DOHH2 (cell line): ENCODE data around the gene EXTL1.
A peak's percentile ranks its signal among the peaks of the same experiment; 100 is the strongest.

Source experiments
- H3F3A ChIP-seq: fragments of 200-600 bp; sonication (generic), shearing (Covaris generic); 2 replicates; pipeline ENCODE4 v1.6.0; 2016; ENCODE audit warnings: antibody characterized with exemption, mild to moderate bottlenecking; ENCODE audit not compliant: control insufficient read depth, insufficient read depth
- H3K27ac ChIP-seq: fragments of 200-600 bp; sonication (generic); 2 replicates; pipeline ENCODE4 v1.5.1; 2014; ENCODE audit warnings: low read depth, mild to moderate bottlenecking, low read length, moderate library complexity
- H3K27me3 ChIP-seq: fragments of 200-600 bp; sonication (generic); 2 replicates; pipeline ENCODE4 v1.6.1; 2014; ENCODE audit warnings: mild to moderate bottlenecking, low read length, mixed read lengths; ENCODE audit not compliant: control insufficient read depth
- H3K36me3 ChIP-seq: fragments of 200-600 bp; sonication (generic); 2 replicates; pipeline ENCODE4 v1.6.1; 2014; ENCODE audit warnings: mild to moderate bottlenecking, low read length, moderate library complexity, mixed read lengths; ENCODE audit not compliant: control insufficient read depth
- H3K4me1 ChIP-seq: fragments of 200-600 bp; sonication (generic); 2 replicates; pipeline ENCODE4 v1.6.1; 2014; ENCODE audit warnings: mild to moderate bottlenecking, low read length, mixed read lengths; ENCODE audit not compliant: control insufficient read depth
- H3K4me2 ChIP-seq: fragments of 200-600 bp; sonication (generic); 2 replicates; pipeline ENCODE4 v1.6.0; 2014; ENCODE audit warnings: mild to moderate bottlenecking, low read length, moderate library complexity
- H3K4me3 ChIP-seq: fragments of 200-600 bp; sonication (generic); 2 replicates; pipeline ENCODE4 v1.5.1; 2014; ENCODE audit warnings: mild to moderate bottlenecking, low read length, mixed read lengths
- H3K79me2 ChIP-seq: fragments of 200-600 bp; sonication (generic); 2 replicates; pipeline ENCODE4 v1.6.1; 2014; ENCODE audit warnings: mild to moderate bottlenecking, low read length, mixed read lengths; ENCODE audit not compliant: control insufficient read depth
- H3K9me2 ChIP-seq: fragments of 200-600 bp; sonication (generic); replicated peaks from 2 replicates; pipeline ENCODE4 v1.6.1; 2014; ENCODE audit warnings: mild to moderate bottlenecking, low read length, mixed read lengths; ENCODE audit not compliant: control insufficient read depth
- H3K9me3 ChIP-seq: fragments of 200-600 bp; sonication (generic); 2 replicates; pipeline ENCODE4 v1.6.1; 2014; ENCODE audit warnings: antibody characterized with exemption, low read length, mixed read lengths; ENCODE audit not compliant: control insufficient read depth, insufficient read depth
- H4K20me1 ChIP-seq: fragments of 200-600 bp; sonication (generic); 2 replicates; pipeline ENCODE4 v1.6.0; 2014; ENCODE audit warnings: low read depth, mild to moderate bottlenecking, antibody characterized with exemption, low read length, moderate library complexity; ENCODE audit not compliant: control insufficient read depth, insufficient read depth
- EZH2phosphoT487 ChIP-seq: fragments of 200-600 bp; sonication (generic); IDR thresholded peaks from 2 replicates; pipeline ENCODE4 v1.6.1; 2017; ENCODE audit warnings: borderline replicate concordance, mild to moderate bottlenecking, antibody characterized with exemption, low read length, moderate library complexity, mixed read lengths
- TF ChIP-seq, protein P1 (sequence below): fragments of 200-600 bp; sonication (generic); IDR thresholded peaks from one replicate; pipeline ENCODE4 v1.5.1; 2014; ENCODE audit warnings: antibody characterized with exemption, mild to moderate bottlenecking, low read depth, low read length; ENCODE audit not compliant: poor library complexity, severe bottlenecking

Gene EXTL1

DNA sequence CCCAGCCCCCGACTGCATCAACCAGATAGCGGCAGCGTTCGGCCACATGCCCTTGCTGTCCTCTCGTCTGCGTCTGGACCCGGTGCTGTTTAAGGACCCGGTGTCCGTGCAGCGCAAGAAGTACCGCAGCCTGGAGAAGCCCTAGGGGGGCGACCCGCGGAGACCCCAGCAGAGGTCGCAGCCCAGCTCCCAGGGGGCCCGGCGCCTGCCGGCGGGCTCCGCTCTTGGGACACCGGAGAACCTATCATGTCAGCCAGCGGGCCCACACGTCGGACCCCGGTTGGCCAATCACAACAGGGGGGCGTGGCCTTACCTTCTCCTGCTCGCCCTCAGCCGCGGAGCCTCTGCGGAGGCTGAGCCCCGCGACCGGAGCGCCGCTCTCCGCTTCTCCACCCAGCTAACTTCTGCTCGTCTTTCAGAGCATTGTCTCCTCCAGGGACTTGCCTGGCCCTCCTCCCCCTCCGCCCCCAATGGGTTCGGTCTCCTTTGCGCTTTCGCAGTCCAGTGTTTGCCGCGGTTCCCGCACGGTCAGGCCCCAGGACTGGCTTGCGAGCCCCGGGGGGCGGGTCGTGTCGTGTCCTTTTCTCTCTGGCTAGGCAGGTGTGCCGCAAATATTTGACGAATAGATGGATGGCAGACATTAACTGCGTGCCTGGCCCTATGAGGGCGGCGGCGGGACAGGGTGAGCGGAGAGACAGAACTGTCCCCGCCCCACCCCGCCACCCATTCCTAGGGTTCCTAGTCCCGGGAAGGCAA, 13.8 kb downstream of the EXTL1 start:
- no peaks in the 10 kb centered on the region for H4K20me1 ChIP-seq
- H3K79me2 ChIP-seq = no peaks in the 10 kb centered on the region
- H3K27ac ChIP-seq = no peak overlapping the region
- no peaks in the 10 kb centered on the region for H3K9me3 ChIP-seq
- H3K27me3 ChIP-seq = peaks cover 11% of the 10 kb centered on the region
- H3F3A ChIP-seq = no peaks in the 10 kb centered on the region
- H3K9me2 ChIP-seq = no peaks in the 10 kb centered on the region
- TF ChIP-seq, protein P1, sequence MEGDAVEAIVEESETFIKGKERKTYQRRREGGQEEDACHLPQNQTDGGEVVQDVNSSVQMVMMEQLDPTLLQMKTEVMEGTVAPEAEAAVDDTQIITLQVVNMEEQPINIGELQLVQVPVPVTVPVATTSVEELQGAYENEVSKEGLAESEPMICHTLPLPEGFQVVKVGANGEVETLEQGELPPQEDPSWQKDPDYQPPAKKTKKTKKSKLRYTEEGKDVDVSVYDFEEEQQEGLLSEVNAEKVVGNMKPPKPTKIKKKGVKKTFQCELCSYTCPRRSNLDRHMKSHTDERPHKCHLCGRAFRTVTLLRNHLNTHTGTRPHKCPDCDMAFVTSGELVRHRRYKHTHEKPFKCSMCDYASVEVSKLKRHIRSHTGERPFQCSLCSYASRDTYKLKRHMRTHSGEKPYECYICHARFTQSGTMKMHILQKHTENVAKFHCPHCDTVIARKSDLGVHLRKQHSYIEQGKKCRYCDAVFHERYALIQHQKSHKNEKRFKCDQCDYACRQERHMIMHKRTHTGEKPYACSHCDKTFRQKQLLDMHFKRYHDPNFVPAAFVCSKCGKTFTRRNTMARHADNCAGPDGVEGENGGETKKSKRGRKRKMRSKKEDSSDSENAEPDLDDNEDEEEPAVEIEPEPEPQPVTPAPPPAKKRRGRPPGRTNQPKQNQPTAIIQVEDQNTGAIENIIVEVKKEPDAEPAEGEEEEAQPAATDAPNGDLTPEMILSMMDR = no peak
- no peak for TF ChIP-seq EZH2phosphoT487
- no peaks in the 10 kb centered on the region for H3K36me3 ChIP-seq
- H3K4me2 ChIP-seq = peak overlapping the region; percentile 77
- peak overlapping the region; percentile 75 for H3K4me3 ChIP-seq
- peaks cover 10% of the 10 kb centered on the region for H3K4me1 ChIP-seq

DNA sequence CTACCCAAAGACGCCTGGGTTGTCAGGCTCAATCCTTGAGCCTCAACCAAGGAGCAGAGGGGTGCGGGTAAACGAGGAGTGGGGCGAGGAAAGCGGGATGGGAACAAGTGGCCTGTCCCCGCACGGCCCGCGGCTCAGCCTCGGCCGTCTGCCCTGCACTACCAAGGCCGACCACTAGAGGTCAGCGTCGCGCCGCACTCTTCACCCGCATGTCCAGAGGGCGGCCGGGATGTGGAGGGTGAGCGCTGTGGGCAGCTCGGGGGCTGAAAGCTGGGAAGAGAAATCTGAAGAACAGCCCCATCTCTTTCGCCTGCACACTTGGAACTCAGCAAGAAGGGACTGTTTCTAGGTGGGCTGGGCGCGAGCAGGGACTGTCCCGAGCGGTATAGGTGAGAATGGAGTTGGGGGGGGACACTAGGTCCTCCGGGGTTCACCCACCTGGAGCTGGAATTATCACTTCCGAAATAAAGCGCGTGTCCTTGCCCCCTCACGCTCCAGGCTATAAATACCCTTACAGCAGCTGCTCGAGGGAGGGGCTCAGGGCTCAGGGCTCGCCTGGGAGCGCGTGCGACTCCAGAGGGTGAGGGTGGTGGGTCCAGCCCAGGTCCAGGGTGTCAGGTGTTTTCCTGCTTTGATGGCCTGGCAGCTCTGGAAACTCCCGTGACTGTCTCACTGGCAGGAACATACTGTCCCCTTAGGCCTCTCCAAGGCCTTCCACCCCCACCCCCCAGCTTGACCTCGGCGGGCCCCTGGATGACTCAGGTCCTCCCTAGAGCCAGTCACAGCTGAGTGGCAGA, 14.6 kb downstream of the EXTL1 start:
- Histone ChIP-seq H3F3A (no peaks in the 10 kb centered on the region), H3K9me2 (no peaks in the 10 kb centered on the region), H3K4me1 (peaks cover 10% of the 10 kb centered on the region), H3K27ac (no peak overlapping the region), H3K4me3 (peak overlapping the region; percentile 75), H3K79me2 (no peaks in the 10 kb centered on the region), H3K27me3 (peaks cover 11% of the 10 kb centered on the region), H3K36me3 (no peaks in the 10 kb centered on the region), H3K9me3 (no peaks in the 10 kb centered on the region), H3K4me2 (peak overlapping the region; percentile 77), H4K20me1 (no peaks in the 10 kb centered on the region)
- TF ChIP-seq, protein P1 = peak; percentile 99
- no peak for TF ChIP-seq EZH2phosphoT487

DNA sequence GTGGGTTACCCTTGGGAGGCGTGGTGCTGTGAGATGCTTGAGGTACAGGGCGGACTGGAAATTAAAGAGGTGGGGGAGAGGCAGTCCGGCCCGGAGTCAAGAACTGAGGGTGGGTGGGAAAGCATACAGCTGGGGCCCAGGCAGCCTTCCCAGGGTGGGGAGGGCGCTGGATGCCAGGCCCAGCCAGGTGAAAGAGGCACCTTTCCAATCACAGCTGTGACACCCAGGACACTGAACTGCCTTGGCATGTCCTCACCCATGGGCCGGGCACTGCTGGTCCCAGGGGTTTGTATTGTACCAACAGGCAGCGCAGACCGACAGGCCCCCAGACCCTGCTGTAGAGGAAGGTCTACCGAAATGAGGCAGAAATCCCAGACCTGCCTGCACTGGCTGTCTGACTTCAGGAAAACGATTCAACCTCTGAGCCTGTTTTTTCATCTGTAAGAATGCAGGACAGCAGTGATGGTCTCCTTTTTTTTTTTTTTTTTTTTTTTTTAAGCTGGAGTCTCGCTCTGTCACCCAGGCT, 15.2 kb downstream of the EXTL1 start:
- H3K27me3 ChIP-seq = peaks cover 11% of the 10 kb centered on the region
- H3K9me2 ChIP-seq = no peaks in the 10 kb centered on the region
- no peaks in the 10 kb centered on the region for H3F3A ChIP-seq
- no peak overlapping the region for H3K4me2 ChIP-seq
- H3K79me2 ChIP-seq = no peaks in the 10 kb centered on the region
- H3K4me1 ChIP-seq = peaks cover 10% of the 10 kb centered on the region
- no peaks in the 10 kb centered on the region for H3K9me3 ChIP-seq
- no peak for TF ChIP-seq EZH2phosphoT487
- TF ChIP-seq, protein P1 = no peak
- H3K27ac ChIP-seq = no peak overlapping the region
- H3K36me3 ChIP-seq = no peaks in the 10 kb centered on the region
- no peak overlapping the region for H3K4me3 ChIP-seq
- H4K20me1 ChIP-seq = no peaks in the 10 kb centered on the region
